ENCODE data around the gene TUBA4B. TPM values are rescaled to one million over a fixed set of nuclear protein-coding genes. Genes with fewer than 3 reads are reported as not detected.

TUBA4B gene
- total RNA-seq, 2 experiments from 2014 or later = not detected

DNA sequence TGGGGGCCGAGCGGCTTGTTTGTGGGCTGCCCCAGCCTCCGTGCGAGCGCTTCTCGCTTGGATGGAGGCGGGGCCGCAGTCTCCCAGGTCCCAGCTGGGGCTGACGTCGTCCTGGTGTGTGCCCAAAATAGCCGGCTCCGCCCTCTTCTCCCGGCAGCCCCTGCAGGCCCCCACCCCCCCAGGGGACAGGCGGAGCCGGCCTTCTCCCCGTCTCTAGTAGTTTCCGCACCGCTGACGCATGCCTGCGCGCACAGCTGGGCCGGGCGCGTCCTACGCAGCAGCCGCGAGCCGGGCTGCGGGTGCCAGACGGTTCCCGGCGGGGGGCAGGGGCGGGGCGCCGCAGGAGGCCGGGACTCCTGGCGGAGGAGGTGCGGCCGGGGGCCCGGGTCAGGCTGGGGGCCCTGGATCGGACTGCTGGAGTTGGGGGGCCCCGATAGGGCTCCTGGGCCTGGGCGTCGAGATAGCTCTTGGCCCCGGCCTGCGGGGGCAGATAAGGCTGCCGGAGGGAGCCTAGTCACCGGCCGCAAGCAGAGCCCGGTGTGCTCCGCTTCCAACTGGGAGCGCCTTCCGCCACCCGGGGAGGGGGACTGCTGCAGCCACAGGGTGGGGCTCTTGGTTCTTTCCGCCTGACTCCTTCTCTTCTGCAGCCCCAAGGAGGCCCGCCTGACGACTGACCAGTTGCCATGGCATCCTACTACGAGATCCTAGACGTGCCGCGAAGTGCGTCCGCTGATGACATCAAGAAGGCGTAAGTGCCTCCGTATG, 26.3 kb downstream of the TUBA4B start, which contains the start of gene DNAJB2:
DNAJB2 (plus strand) TSS at position 216 of the 765 bp plus-strand sequence; CDS start at position 684, 468 bp downstream.
- no peak for TF ChIP-seq CTCF (conservative IDR thresholded peaks at IDR 0.05; ENCODE audit: low read length)
- TF ChIP-seq EZH2phosphoT487 (IDR thresholded peaks at IDR 0.05; ENCODE audit: borderline replicate concordance, low read depth, low read length) = no peak
- Histone ChIP-seq H2AFZ (ENCODE audit: low read length) (peak within 1 kb of the TSS; percentile 74), H3K9me3 (ENCODE audit: low read length) (no peaks in the 10 kb centered on the region), H3K9me2 (ENCODE audit: insufficient read depth, low read length) (no peaks in the 10 kb centered on the region), H3K4me3 (ENCODE audit: low read depth, low read length, poor library complexity, severe bottlenecking) (peak within 1 kb of the TSS; percentile 83), H4K20me1 (ENCODE audit: insufficient read depth, low read length) (peaks cover 5% of the 10 kb centered on the region), H3K4me1 (ENCODE audit: insufficient read depth, low read length, poor library complexity, severe bottlenecking) (peaks cover 39% of the 10 kb centered on the region), H3K4me2 (ENCODE audit: low read length) (peak within 1 kb of the TSS; percentile 81), H3K79me2 (ENCODE audit: insufficient read depth, low read depth, low read length) (peaks cover 19% of the 10 kb centered on the region; the same call in 1 of the 2 replicates), H3K27ac (ENCODE audit: low read depth, low read length, poor library complexity, severe bottlenecking) (peak within 1 kb of the TSS; percentile 90), H3K36me3 (ENCODE audit: insufficient read depth, low read length) (peaks cover 39% of the 10 kb centered on the region)
- intact Hi-C loops (cut with micrococcal nuclease; ENCODE audit: unreplicated experiment) = loop anchor here (1.0 to 10.0 kb wide), 7 partner anchors 16 to 395 kb away; partner anchors contain the start of genes ANKZF1, ATG9A, NHEJ1 and TUBA4A
- no TSS peak for BruUV-seq (replicated peaks)
- POLR2A ChIA-PET = interaction anchor here (0.6 to 3.4 kb wide), 9 partner anchors 12 to 128 kb away, joined by 3 to 21 read pairs (median 4); partner anchors contain the start of genes GLB1L, STK16 and ZFAND2B
- CTCF ChIA-PET (ENCODE audit: unreplicated experiment) = interaction anchor here (0.6 to 3.0 kb wide), 5 partner anchors 9 to 886 kb away, joined by 3 to 13 read pairs (median 7); partner anchors contain the start of genes TUBA4A and TUBA4B
- DNase-seq (ENCODE audit: low spot score) = peak; percentile 99

DNA sequence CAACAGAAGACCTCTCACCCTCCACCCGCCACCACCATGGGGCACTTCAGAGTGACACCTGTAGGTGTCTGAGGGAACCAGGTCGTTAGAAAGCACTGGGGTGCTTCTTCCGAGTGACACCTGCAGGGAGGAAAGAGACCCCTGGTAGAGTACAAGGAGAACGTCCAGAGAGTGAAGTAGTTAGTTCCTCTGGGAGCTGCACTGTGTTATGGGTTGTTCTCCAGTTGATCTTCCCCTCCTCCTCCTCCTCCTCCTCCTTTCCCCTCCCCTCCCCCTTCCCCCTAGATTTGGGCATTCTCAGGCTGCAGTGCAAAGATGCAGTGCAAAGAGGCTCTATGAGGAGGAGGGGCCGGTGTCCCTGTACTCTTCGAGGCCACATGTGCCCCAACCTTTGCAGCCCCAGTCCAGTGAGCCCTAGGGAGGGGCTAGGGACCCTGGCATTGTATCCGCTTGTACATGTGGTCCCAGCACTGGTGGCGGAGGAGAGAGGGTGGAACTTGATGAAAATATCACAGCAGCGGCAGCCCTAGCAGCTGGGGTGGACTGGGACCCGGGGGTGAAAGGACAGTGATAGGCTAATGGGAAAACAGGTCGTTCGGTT, 27.0 kb downstream of the TUBA4B start:
- Histone ChIP-seq H3K27ac (ENCODE audit: low read depth, low read length, poor library complexity, severe bottlenecking) (peak overlapping the region; percentile 90), H3K4me2 (ENCODE audit: low read length) (peak overlapping the region; percentile 81), H3K9me2 (ENCODE audit: insufficient read depth, low read length) (no peaks in the 10 kb centered on the region), H3K4me1 (ENCODE audit: insufficient read depth, low read length, poor library complexity, severe bottlenecking) (peaks cover 39% of the 10 kb centered on the region), H3K4me3 (ENCODE audit: low read depth, low read length, poor library complexity, severe bottlenecking) (peak overlapping the region; percentile 83), H3K36me3 (ENCODE audit: insufficient read depth, low read length) (peaks cover 45% of the 10 kb centered on the region), H4K20me1 (ENCODE audit: insufficient read depth, low read length) (peaks cover 5% of the 10 kb centered on the region), H3K9me3 (ENCODE audit: low read length) (no peaks in the 10 kb centered on the region), H3K79me2 (ENCODE audit: insufficient read depth, low read depth, low read length) (peaks cover 19% of the 10 kb centered on the region; the same call in 1 of the 2 replicates), H2AFZ (ENCODE audit: low read length) (peak overlapping the region; percentile 48)
- peak; percentile 90 for DNase-seq (ENCODE audit: low spot score)
- CTCF ChIA-PET (ENCODE audit: unreplicated experiment) = interaction anchor here (2.1 to 3.0 kb wide), 2 partner anchors 15 to 30 kb away, joined by 8 to 10 read pairs; no protein-coding TSS in a partner anchor
- no TSS peak for BruUV-seq (replicated peaks)
- POLR2A ChIA-PET = interaction anchor here (1.0 to 3.4 kb wide), 6 partner anchors 11 to 73 kb away, joined by 3 to 21 read pairs (median 5); partner anchors contain the start of genes GLB1L, STK16 and ZFAND2B
- intact Hi-C loops (cut with micrococcal nuclease; ENCODE audit: unreplicated experiment) = loop anchor here (1.0 to 10.0 kb wide), 7 partner anchors 15 to 395 kb away; partner anchors contain the start of genes ANKZF1, ATG9A, NHEJ1 and TUBA4A
- TF ChIP-seq CTCF (conservative IDR thresholded peaks at IDR 0.05; ENCODE audit: low read length) (peak; percentile 74), EZH2phosphoT487 (IDR thresholded peaks at IDR 0.05; ENCODE audit: borderline replicate concordance, low read depth, low read length) (no peak)
